ENCODE measurements around the gene SNX14.

- TF ChIP-seq CTCF (IDR thresholded peaks at IDR 0.05) (no peak), POLR2A (IDR thresholded peaks at IDR 0.05) (no peak)
Observed at GRCh38 chr6:85552652-85553051, 41.0 kb downstream of the SNX14 start.
